HS-27A (cell line): Measurements from ENCODE around the gene SPDYE16.
"Not testable (repeated sequence)": the region's sequence is repeated elsewhere in the genome, so short reads cannot be mapped to it uniquely, and the experiment has no call there.

Experiments
- DNase-seq: peaks from one replicate; pipeline ENCODE4 v3.0.0-alpha.2; 2012; ENCODE audit warnings: low read depth, missing footprints

The SPDYE16 gene

GRCh38 chr7:76549025-76549854 is 6.1 kb upstream of the SPDYE16 start:
- DNase-seq, result peak; percentile 60

- DNase-seq, result not testable (repeated sequence)
Measured at GRCh38 chr7:76531643-76532042, 11.5 kb downstream of the SPDYE16 start.

GRCh38 chr7:76526183-76526582 is 16.9 kb downstream of the SPDYE16 start:
- DNase-seq, result not testable (repeated sequence)

GRCh38 chr7:76516932-76517331 is 26.2 kb downstream of the SPDYE16 start:
- not testable (repeated sequence) for DNase-seq

GRCh38 chr7:76515999-76516443 is 27.1 kb downstream of the SPDYE16 start:
- no peak for DNase-seq

GRCh38 chr7:76514926-76515771 is 27.9 kb downstream of the SPDYE16 start:
- no peak for DNase-seq

GRCh38 chr7:76513817-76514799 is 29.0 kb downstream of the SPDYE16 start:
- DNase-seq, result no peak

GRCh38 chr7:76512941-76513816 is 29.9 kb downstream of the SPDYE16 start:
- DNase-seq, result no peak

- DNase-seq, result not testable (repeated sequence)
Measured at GRCh38 chr7:76511911-76512885, 30.9 kb downstream of the SPDYE16 start.

- DNase-seq, result not testable (repeated sequence)
Measured at GRCh38 chr7:76511200-76511910, 31.7 kb downstream of the SPDYE16 start.

- no peak for DNase-seq
Measured at GRCh38 chr7:76509931-76510877, 32.9 kb downstream of the SPDYE16 start, which contains the start of gene UPK3B. Gene UPK3B, plus strand, starts transcription at chr7:76510552. Its CDS starts 101 bp downstream, at chr7:76510653.

GRCh38 chr7:76507723-76508406 is 35.2 kb downstream of the SPDYE16 start:
- no peak for DNase-seq

- DNase-seq, result not testable (repeated sequence)
Measured at GRCh38 chr7:76506643-76507042, 36.5 kb downstream of the SPDYE16 start.

- DNase-seq, result no peak
Measured at GRCh38 chr7:76506081-76506440, 37.0 kb downstream of the SPDYE16 start.

- no peak for DNase-seq
Measured at GRCh38 chr7:76505168-76506080, 37.7 kb downstream of the SPDYE16 start.
